GM12801 (cell line): ENCODE results near the gene TMEM121B.

Experiments used
- CTCF ChIP-seq: IDR thresholded peaks from one replicate; pipeline ENCODE4 v1.5.1; 2011; ENCODE audit warnings: control low read depth; ENCODE audit not compliant: insufficient read length; ENCODE audit errors: extremely low read depth

The TMEM121B gene

GRCh38 chr22:17115236-17115635 lies 5.9 kb downstream of the TMEM121B start:
- no peak for TF ChIP-seq CTCF

- no peak for TF ChIP-seq CTCF
Observed at GRCh38 chr22:17114898-17115235, 6.3 kb downstream of the TMEM121B start.

- TF ChIP-seq CTCF, result no peak
Observed at GRCh38 chr22:17114173-17114897, 6.8 kb downstream of the TMEM121B start.

DNA sequence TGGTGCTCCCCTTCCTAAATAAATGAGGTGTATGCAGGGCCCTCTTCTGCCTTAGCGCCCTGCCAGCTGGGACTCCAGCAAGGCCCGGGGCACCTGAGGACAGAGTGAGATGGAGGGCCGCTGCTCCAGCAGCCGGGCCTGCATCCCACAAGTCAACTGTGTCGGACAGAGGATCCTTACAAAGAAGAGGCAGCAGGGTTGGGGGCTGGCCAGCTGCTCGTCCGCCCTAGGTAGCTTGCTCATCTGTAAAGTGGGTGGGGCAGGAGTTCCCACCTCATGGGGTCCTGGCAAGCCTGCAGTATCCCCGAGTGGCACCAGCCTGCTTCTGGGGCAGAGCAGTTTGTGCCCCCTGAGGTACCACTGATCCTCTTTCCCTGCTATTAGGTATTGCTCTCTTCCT lies 7.6 kb downstream of the TMEM121B start:
- no peak for TF ChIP-seq CTCF

- no peak for TF ChIP-seq CTCF
Observed at GRCh38 chr22:17112491-17113042, 8.6 kb downstream of the TMEM121B start.

GRCh38 chr22:17110791-17111550 lies 10.2 kb downstream of the TMEM121B start:
- no peak for TF ChIP-seq CTCF

GRCh38 chr22:17109976-17110375 lies 11.2 kb downstream of the TMEM121B start:
- TF ChIP-seq CTCF, result no peak
